GM12892 (cell line): ENCODE measurements around the gene PLOD1.

Source experiments
- POLR2A ChIP-seq: IDR thresholded peaks from 2 replicates; pipeline ENCODE4 v1.6.1; 2011; ENCODE audit warnings: low read depth, low read length, control low read depth
- POLR2AphosphoS5 ChIP-seq: IDR thresholded peaks from 2 replicates; pipeline ENCODE4 v1.6.1; 2011; ENCODE audit warnings: low read depth, low read length, control low read depth
- TAF1 ChIP-seq: IDR thresholded peaks from 2 replicates; pipeline ENCODE4 v1.6.1; 2011; ENCODE audit warnings: low read depth, mild to moderate bottlenecking, control low read depth, low read length, borderline replicate concordance

GRCh38 chr1:11989669-11990068 is 55.2 kb downstream of the PLOD1 start:
- TF ChIP-seq POLR2A = no peak
- no peak for TF ChIP-seq POLR2AphosphoS5
- no peak for TF ChIP-seq TAF1
